DND-41 (cell line): ENCODE results near the gene MAN2A1.

Experiments
- ATAC-seq: fragments of 200-7000 bp; cut with Tn5 transposase; 3 replicates; pipeline ENCODE4 v1.9.1; 2021; ENCODE audit warnings: low read depth; ENCODE audit not compliant: insufficient read depth
- DNase-seq: peaks from one replicate; pipeline ENCODE4 v3.0.0-alpha.2; 2020
- H2AFZ ChIP-seq: 2 replicates; pipeline ENCODE4 v1.6.0; 2012; ENCODE audit warnings: low read depth, low read length
- H3K27ac ChIP-seq: 2 replicates; pipeline ENCODE4 v1.5.1; 2012; ENCODE audit warnings: low read length, inconsistent platforms
- H3K27me3 ChIP-seq: fragments of 200-600 bp; sonication (generic); 2 replicates; pipeline ENCODE4 v1.6.0; 2012; ENCODE audit warnings: low read length, mild to moderate bottlenecking, inconsistent platforms; ENCODE audit not compliant: insufficient read depth, poor library complexity
- H3K36me3 ChIP-seq: 2 replicates; pipeline ENCODE4 v1.5.1; 2012; ENCODE audit warnings: low read length, inconsistent platforms; ENCODE audit not compliant: insufficient read depth
- H3K4me1 ChIP-seq: 2 replicates; pipeline ENCODE4 v1.5.1; 2012; ENCODE audit warnings: mild to moderate bottlenecking, low read length; ENCODE audit not compliant: insufficient read depth
- H3K4me2 ChIP-seq: 2 replicates; pipeline ENCODE4 v1.6.0; 2012; ENCODE audit warnings: mild to moderate bottlenecking, moderate library complexity, low read length, inconsistent platforms; ENCODE audit not compliant: insufficient read depth
- H3K4me3 ChIP-seq, 2 experiments: fragments of 200-600 bp in 1 of 2; shearing (Covaris generic) in 1 of 2; 2 replicates each; pipeline ENCODE4 v1.5.1; 2012 to 2016; ENCODE audit warnings: inconsistent platforms in 2 of 2, low read length in 2 of 2, mild to moderate bottlenecking in 2 of 2, low read depth in 1 of 2, moderate library complexity in 1 of 2
- H3K79me2 ChIP-seq: 2 replicates; pipeline ENCODE4 v1.6.0; 2012; ENCODE audit warnings: low read length, inconsistent platforms; ENCODE audit not compliant: insufficient read depth
- H3K9ac ChIP-seq: 2 replicates; pipeline ENCODE4 v1.6.0; 2012; ENCODE audit warnings: low read depth, mild to moderate bottlenecking, inconsistent platforms, low read length, moderate library complexity
- H3K9me3 ChIP-seq: 2 replicates; pipeline ENCODE4 v1.5.1; 2012; ENCODE audit warnings: low read length, moderate library complexity, mild to moderate bottlenecking, inconsistent platforms; ENCODE audit not compliant: insufficient read depth, severe bottlenecking
- H4K20me1 ChIP-seq: 2 replicates; pipeline ENCODE4 v1.6.0; 2012; ENCODE audit warnings: low read length; ENCODE audit not compliant: insufficient read depth
- EZH2 ChIP-seq: IDR thresholded peaks from 3 replicates; pipeline ENCODE4 v1.6.1; 2012; ENCODE audit warnings: borderline replicate concordance, low read depth, mild to moderate bottlenecking, moderate library complexity, low read length, inconsistent platforms; ENCODE audit not compliant: severe bottlenecking
- TF ChIP-seq, protein P1 (sequence below): IDR thresholded peaks from 2 replicates; pipeline ENCODE4 v1.5.1; 2012; ENCODE audit warnings: borderline replicate concordance, low read length, moderate library complexity, mild to moderate bottlenecking; ENCODE audit not compliant: poor library complexity, severe bottlenecking; ENCODE audit errors: extremely low read depth

Gene MAN2A1

DNA sequence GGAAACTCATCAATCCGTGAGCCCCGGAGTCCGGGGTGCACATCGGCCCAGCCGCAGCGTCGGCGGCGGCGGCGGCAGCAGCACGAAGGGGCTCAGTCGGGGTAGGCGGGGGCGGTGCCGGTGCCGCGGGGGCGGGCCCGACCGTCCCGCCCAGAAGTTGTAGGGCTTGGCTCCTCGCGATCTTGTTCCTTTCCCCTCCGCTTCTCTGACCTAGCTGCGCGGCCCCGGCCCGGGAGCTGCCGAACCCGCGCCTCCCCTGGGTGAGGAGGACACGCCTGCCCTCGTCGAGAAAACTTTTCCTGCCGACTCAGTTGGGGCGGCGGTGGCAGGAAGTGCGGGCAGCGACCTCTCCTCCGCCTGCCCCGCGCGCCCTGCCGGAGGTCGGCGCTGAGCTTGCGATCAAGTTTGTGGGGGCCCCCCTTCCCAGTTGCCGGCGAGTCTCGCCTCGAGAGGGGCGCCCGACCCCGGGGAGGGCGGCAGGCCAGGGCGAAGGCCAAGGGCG lies at the start of gene MAN2A1:
TSS of gene MAN2A1 (plus strand) at position 188 of the 502 bp plus-strand sequence. CDS start 491 bp downstream, outside the sequence.
- peak; percentile 89 for DNase-seq
- H3K9me3 ChIP-seq, result no peaks in the 10 kb centered on the region
- H3K4me1 ChIP-seq, result peaks cover 46% of the 10 kb centered on the region
- peak within 1 kb of the TSS; percentile 88 for H2AFZ ChIP-seq
- H3K9ac ChIP-seq, result peak within 1 kb of the TSS; percentile 95
- H3K36me3 ChIP-seq, result no peaks in the 10 kb centered on the region; the same call in 1 of the 2 replicates
- peak; percentile 74 for ATAC-seq
- peak within 1 kb of the TSS; percentile 74 for H3K4me2 ChIP-seq
- peaks cover 49% of the 10 kb centered on the region for H3K79me2 ChIP-seq
- H4K20me1 ChIP-seq, result peaks cover 29% of the 10 kb centered on the region
- TF ChIP-seq, protein P1, sequence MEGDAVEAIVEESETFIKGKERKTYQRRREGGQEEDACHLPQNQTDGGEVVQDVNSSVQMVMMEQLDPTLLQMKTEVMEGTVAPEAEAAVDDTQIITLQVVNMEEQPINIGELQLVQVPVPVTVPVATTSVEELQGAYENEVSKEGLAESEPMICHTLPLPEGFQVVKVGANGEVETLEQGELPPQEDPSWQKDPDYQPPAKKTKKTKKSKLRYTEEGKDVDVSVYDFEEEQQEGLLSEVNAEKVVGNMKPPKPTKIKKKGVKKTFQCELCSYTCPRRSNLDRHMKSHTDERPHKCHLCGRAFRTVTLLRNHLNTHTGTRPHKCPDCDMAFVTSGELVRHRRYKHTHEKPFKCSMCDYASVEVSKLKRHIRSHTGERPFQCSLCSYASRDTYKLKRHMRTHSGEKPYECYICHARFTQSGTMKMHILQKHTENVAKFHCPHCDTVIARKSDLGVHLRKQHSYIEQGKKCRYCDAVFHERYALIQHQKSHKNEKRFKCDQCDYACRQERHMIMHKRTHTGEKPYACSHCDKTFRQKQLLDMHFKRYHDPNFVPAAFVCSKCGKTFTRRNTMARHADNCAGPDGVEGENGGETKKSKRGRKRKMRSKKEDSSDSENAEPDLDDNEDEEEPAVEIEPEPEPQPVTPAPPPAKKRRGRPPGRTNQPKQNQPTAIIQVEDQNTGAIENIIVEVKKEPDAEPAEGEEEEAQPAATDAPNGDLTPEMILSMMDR, result no peak
- TF ChIP-seq EZH2, result no peak
- H3K27me3 ChIP-seq, result no peaks in the 10 kb centered on the region
- H3K27ac ChIP-seq, result peak within 1 kb of the TSS; percentile 97
- peak within 1 kb of the TSS; percentile 85 to 92 for H3K4me3 ChIP-seq

DNA sequence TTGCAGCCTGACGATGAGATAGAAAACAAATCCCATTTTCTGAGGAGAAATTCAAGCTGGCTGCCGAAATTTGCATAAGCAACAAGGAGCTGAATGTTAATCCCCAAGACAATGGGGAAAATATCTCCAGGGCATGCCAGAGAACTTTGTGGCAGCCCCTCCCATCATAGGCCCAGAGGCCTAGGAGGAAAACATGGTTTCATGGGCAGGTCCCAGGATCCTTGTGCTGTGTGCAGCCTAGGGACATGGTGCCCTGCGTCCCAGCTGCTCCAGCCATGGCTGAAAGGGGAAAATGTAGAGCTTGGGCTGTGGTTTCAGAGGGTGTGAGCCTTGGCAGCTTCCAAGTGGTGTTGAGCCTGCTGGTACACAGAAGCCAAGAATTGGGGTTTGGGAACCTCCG lies 48.8 kb upstream of the MAN2A1 start:
- Histone ChIP-seq H2AFZ (no peak overlapping the region), H3K27me3 (no peaks in the 10 kb centered on the region), H3K4me1 (peaks cover 6% of the 10 kb centered on the region), H3K36me3 (no peaks in the 10 kb centered on the region), H3K27ac (no peak overlapping the region), H3K9me3 (no peaks in the 10 kb centered on the region), H3K79me2 (no peaks in the 10 kb centered on the region), H3K9ac (no peak overlapping the region), H3K4me3 (no peak overlapping the region), H4K20me1 (no peaks in the 10 kb centered on the region), H3K4me2 (no peak overlapping the region)
- ATAC-seq (no peak), DNase-seq (no peak)
- TF ChIP-seq EZH2, result no peak
- TF ChIP-seq, protein P1, result no peak

DNA sequence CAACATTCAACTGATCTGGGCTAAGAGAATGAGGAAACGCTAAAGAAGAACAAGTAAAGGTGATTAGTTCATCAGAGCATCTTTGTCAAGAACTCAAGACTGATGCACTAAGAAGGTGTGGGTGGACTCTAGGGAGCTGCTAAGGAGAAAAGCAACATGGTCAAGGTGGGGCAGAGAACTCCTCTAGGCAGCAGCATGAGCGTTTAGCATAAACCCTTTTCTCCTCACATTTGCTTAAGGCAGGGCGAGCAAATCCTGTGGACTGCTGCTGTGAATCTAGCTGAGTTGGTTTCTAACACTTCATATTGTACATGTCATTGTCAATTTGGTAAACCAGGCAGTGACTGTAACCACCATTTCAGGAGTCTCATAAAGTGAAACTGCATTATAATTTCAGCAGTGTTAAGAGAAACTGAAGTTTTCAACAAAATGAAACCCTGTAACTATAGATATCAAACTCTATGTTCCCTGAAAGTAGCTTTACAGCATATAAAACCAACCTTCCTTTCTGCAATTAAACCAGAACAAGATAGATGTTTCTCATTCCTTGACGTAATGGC lies 45.9 kb upstream of the MAN2A1 start:
- Histone ChIP-seq H3K4me2 (no peak overlapping the region), H4K20me1 (no peaks in the 10 kb centered on the region), H3K9ac (no peak overlapping the region), H3K27me3 (no peaks in the 10 kb centered on the region), H3K4me3 (no peak overlapping the region), H3K36me3 (no peaks in the 10 kb centered on the region), H3K4me1 (peaks cover 7% of the 10 kb centered on the region), H3K9me3 (no peaks in the 10 kb centered on the region), H3K27ac (no peak overlapping the region), H2AFZ (no peak overlapping the region), H3K79me2 (no peaks in the 10 kb centered on the region)
- DNase-seq (no peak), ATAC-seq (no peak)
- TF ChIP-seq, protein P1, result no peak
- no peak for TF ChIP-seq EZH2
